ENCODE measurements around the gene ARHGEF18.
A peak's percentile ranks its signal among the peaks of the same experiment; 100 is the strongest.

ARHGEF18 gene

DNA sequence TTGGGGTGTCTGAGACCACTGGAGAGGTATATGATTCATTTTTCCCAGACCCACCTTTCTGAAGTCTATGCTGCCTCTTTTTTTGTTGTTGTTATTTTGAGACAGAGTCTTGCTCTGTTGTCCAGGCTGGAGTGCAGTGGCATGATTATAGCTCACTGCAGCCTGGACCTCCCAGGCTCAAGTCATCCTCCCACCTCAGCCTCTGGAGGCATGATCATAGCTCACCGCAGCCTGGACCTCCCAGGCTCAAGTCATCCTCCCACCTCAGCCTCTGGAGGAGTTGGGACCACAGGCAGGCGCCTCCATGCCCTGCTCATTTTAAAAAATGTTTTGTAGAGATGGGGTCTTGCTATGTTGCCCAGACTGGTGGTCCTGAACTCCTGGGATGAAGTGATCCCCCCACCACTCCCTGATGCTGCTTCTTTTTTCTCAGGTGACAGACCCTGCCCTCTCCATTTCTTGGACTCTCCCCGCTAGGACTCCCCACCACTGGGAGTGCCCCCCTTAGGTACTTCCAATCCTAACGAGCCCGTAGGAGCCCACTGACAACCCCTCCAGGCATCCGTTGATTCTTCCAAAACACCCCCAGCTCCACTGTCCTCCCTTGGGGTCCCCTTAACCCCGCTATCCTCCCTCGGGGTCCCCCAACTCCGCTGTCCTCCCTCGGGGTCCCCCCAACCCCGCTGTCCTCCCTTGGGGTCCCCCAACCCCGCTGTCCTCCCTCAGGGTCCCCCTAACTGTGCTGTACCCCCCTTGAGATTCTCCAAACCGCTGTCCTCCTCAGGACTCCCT, 45.4 kb downstream of the ARHGEF18 start:
- Histone ChIP-seq H3K9ac (ENCODE audit: low read length) (peak overlapping the region; percentile 65), H3K4me1 (ENCODE audit: low read length) (peaks cover 16% of the 10 kb centered on the region), H3K79me2 (ENCODE audit: low read length) (peaks cover 34% of the 10 kb centered on the region), H3K9me3 (ENCODE audit: insufficient read depth, low read length) (no peaks in the 10 kb centered on the region), H3K36me3 (replicated peaks; ENCODE audit: low read depth, low read length) (peaks cover 2% of the 10 kb centered on the region), H3K4me2 (ENCODE audit: low read length) (peak overlapping the region; percentile 83), H3K4me3 (ENCODE audit: low read length) (peak overlapping the region; percentile 80), H3K27ac (ENCODE audit: low read length) (no peak overlapping the region), H3K27me3 (ENCODE audit: low read depth, low read length) (peaks cover 3% of the 10 kb centered on the region; the same call in 1 of the 2 replicates), H4K20me1 (ENCODE audit: insufficient read depth, low read length) (peaks cover 6% of the 10 kb centered on the region; the same call in 1 of the 2 replicates), H2AFZ (ENCODE audit: low read depth, low read length) (no peak overlapping the region)
- TF ChIP-seq, protein P1, sequence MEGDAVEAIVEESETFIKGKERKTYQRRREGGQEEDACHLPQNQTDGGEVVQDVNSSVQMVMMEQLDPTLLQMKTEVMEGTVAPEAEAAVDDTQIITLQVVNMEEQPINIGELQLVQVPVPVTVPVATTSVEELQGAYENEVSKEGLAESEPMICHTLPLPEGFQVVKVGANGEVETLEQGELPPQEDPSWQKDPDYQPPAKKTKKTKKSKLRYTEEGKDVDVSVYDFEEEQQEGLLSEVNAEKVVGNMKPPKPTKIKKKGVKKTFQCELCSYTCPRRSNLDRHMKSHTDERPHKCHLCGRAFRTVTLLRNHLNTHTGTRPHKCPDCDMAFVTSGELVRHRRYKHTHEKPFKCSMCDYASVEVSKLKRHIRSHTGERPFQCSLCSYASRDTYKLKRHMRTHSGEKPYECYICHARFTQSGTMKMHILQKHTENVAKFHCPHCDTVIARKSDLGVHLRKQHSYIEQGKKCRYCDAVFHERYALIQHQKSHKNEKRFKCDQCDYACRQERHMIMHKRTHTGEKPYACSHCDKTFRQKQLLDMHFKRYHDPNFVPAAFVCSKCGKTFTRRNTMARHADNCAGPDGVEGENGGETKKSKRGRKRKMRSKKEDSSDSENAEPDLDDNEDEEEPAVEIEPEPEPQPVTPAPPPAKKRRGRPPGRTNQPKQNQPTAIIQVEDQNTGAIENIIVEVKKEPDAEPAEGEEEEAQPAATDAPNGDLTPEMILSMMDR (IDR thresholded peaks at IDR 0.05; ENCODE audit: low read depth, low read length): no peak
- TF ChIP-seq EZH2phosphoT487 (IDR thresholded peaks at IDR 0.05; ENCODE audit: low read depth): no peak

DNA sequence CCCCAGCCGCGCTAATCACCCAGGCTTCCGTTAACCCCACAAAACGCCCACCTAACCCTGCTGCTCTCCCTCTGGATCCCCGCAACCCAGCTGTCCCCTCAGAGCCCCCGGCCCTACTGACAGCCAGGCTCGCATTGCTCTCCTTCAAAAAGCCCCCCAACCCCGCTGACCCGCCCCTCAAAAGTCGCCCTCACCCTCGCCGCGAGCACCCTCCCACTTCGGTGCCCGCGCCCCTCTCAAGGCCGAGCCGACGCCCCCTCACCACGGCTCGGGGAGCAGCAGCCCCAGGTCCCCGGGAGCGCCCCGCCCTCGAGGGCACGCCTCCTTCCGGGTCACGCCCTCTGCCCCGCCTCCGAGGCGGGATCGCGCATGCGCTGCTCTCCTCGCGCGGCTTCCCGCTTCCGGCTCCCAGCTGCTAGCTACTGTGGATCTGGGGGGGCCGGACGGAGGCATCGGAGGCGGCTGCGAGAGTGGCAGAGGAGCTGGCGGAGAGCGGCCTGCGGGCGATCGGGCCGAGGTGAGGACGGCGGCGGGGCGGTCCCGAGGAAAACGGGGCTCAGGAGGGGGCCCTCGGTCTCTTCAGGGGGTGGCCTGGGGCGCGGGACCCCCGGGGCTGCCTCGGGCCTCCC, 46.1 kb downstream of the ARHGEF18 start:
- peak overlapping the region; percentile 80 for H3K4me3 ChIP-seq (ENCODE audit: low read length)
- H3K9ac ChIP-seq (ENCODE audit: low read length): peak overlapping the region; percentile 78
- peaks cover 16% of the 10 kb centered on the region for H3K4me1 ChIP-seq (ENCODE audit: low read length)
- H4K20me1 ChIP-seq (ENCODE audit: insufficient read depth, low read length): peaks cover 6% of the 10 kb centered on the region; the same call in 1 of the 2 replicates
- no peak overlapping the region for H2AFZ ChIP-seq (ENCODE audit: low read depth, low read length)
- H3K79me2 ChIP-seq (ENCODE audit: low read length): peaks cover 37% of the 10 kb centered on the region
- H3K27me3 ChIP-seq (ENCODE audit: low read depth, low read length): peaks cover 3% of the 10 kb centered on the region; the same call in 1 of the 2 replicates
- H3K27ac ChIP-seq (ENCODE audit: low read length): no peak overlapping the region
- H3K9me3 ChIP-seq (ENCODE audit: insufficient read depth, low read length): no peaks in the 10 kb centered on the region
- TF ChIP-seq, protein P1 (IDR thresholded peaks at IDR 0.05; ENCODE audit: low read depth, low read length): no peak; the same call in 1 of the 2 replicates
- TF ChIP-seq EZH2phosphoT487 (IDR thresholded peaks at IDR 0.05; ENCODE audit: low read depth): no peak
- peaks cover 2% of the 10 kb centered on the region for H3K36me3 ChIP-seq (replicated peaks; ENCODE audit: low read depth, low read length)
- peak overlapping the region; percentile 83 for H3K4me2 ChIP-seq (ENCODE audit: low read length)

DNA sequence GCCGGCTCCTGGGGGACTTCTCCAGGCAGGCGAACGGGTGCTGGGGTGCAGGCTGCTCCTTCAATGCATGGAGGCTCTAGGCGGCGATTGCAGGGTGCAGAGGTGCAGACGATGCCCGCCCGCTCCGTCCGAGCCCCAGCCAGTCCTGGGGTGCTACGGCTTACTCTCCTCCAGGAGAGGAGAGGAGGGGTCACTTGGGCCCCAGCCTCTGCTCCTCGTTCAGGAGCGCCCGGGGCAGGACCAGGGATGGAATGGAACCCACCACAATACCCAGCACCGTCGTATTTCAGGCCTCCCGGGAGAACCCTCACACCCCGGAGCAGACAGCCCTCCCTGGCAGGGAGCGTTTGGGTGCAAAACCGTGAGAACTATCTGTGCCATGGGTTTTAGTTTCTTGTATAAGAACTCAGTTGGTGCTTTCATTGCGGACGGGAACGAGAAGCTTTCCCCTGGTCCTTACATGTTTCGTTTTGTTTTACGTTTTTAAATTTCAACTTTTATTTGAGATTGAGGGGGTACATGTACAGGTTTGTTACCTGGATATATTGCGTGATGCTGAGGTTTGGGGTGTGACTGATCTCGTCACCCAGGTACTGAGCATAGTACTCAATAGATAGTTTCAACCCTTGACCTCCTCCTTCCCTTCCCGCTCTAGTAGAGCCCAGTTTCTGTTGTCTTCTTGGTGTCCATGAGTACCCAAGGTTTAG, 46.8 kb downstream of the ARHGEF18 start:
- Histone ChIP-seq H3K36me3 (replicated peaks; ENCODE audit: low read depth, low read length) (peaks cover 5% of the 10 kb centered on the region), H4K20me1 (ENCODE audit: insufficient read depth, low read length) (peaks cover 6% of the 10 kb centered on the region; the same call in 1 of the 2 replicates), H3K79me2 (ENCODE audit: low read length) (peaks cover 43% of the 10 kb centered on the region), H3K27me3 (ENCODE audit: low read depth, low read length) (peaks cover 3% of the 10 kb centered on the region; the same call in 1 of the 2 replicates), H3K9me3 (ENCODE audit: insufficient read depth, low read length) (no peaks in the 10 kb centered on the region), H3K27ac (ENCODE audit: low read length) (no peak overlapping the region), H3K4me3 (ENCODE audit: low read length) (peak overlapping the region; percentile 80), H3K4me2 (ENCODE audit: low read length) (peak overlapping the region; percentile 83), H2AFZ (ENCODE audit: low read depth, low read length) (no peak overlapping the region), H3K4me1 (ENCODE audit: low read length) (peaks cover 16% of the 10 kb centered on the region), H3K9ac (ENCODE audit: low read length) (peak overlapping the region; percentile 78)
- TF ChIP-seq, protein P1 (IDR thresholded peaks at IDR 0.05; ENCODE audit: low read depth, low read length): no peak
- no peak for TF ChIP-seq EZH2phosphoT487 (IDR thresholded peaks at IDR 0.05; ENCODE audit: low read depth)

Measured in OCI-LY3 (cell line).